Activated CD4-positive, alpha-beta T cell treated with anti-CD3 and anti-CD28 coated beads, Interleukin-2, amount 50 U/mL, for 24 hours (primary cell): ENCODE measurements around the gene SYNE1.
"Not testable (repeated sequence)": the region's sequence is repeated elsewhere in the genome, so short reads cannot be mapped to it uniquely, and the experiment has no call there.

Experiments
- DNase-seq, 2 donors: peaks; one replicate each; pipeline ENCODE4 v3.0.0-alpha.2; 2020; ENCODE audit warnings: low read depth in 1 of 2, low spot score in 1 of 2

SYNE1 gene

DNA sequence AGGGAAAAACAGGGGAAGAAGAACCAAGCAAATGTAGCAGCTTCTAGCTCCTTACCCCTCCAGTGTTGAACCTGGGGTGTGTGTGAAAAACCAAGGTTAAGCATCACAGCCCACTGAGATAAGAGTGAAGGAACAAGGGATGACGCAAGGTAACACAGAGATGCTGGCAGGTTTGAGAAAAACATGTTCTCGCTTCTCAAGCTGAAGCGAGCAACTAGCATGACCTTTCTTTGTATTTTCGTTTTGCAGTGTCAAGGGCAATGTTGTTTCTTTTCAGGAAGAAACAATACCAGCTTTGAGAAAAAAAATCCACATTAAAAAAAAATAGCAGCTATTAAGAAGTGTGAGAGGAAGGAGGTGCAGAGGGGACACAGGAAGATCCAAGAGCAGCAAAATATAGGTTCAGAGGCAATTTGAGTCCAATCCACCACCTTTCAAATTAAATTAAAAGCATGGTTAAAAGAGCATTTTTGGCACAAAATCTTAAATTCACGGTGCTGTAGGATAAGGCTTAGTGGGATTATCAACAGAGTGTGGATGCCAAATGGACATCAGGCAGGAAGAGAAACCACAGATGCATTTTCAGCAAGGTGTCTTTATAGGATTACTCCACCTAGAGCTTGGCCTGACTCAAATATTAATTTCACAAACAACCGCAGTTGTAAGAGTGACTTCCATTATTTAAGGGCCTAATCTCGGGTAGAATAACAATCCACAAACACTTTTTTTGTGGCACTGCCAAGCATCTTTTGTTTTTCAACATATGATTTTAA is 70.9 kb downstream of the SYNE1 start:
- DNase-seq: no peak

DNA sequence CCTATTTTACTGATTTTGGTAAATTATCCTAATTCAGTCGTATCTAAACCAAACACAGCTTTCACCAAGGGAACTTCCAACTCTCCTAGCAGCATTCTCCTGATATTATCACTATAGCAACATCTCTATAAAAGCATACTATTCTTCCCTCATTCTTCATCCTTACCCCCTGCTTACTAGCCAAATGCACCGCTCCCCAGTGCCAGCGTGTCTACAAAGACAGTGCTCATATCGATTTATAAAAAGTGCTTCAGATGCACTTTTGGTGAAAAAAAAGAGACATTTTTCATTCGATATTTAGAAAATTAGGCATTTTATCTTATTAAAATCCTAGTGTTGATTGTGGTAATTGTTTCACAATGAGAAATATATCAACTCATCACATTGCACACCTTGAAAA is 74.0 kb downstream of the SYNE1 start:
- no peak for DNase-seq

DNA sequence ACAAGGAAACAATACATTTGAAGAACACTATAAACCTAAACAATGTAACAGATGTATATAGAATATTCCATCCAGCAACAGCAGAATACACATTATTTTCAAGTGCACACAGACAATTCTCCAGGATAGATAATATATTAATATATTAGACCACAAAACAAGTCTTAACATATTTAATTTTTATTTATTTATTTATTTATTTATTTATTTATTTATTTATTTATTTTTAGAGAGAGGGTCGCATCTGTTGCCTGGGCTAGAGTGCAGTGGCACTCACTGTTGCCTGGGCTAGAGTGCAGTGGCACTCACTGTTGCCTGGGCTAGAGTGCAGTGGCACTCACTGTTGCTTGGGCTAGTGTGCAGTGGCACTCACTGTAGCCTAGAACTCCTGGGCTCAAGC is 78.4 kb downstream of the SYNE1 start:
- not testable (repeated sequence) for DNase-seq

DNA sequence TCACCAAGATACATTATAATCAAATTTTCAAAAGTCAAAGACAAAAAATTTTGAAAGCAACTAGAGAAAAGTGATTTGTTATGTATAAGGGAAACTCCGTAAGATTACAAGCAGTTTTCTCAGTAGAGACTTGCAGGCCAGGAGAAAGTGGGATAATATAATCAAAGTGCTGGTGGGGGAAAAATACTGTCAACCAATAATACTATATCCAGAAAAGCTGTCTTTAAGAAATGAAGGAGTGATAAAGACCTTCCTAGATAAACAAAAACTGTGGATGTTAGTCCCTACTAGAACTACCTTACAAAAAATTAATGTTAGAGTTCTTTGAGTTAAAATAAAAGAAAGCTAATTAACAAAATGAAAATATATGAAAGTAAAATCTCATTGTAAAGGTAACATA is 79.7 kb downstream of the SYNE1 start:
- DNase-seq: no peak

DNA sequence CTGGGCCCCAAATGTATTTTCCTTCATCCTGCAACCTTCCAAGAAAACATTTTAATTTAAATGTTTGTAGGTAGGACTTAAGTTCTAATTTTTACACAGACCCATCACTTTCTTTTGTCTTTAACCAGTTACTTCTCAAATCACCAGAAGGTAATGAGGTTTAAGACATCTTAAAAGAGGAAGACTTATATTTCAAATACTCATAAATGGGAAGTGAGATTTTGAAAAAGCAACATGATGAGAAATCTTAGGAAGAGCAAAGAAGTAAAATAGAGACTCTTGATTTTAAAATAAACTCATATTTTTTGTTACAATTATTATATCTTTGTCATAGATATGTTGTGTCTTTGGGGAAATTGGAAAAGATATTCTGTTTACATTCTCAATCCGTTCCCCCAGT is 82.3 kb downstream of the SYNE1 start:
- DNase-seq: no peak

DNA sequence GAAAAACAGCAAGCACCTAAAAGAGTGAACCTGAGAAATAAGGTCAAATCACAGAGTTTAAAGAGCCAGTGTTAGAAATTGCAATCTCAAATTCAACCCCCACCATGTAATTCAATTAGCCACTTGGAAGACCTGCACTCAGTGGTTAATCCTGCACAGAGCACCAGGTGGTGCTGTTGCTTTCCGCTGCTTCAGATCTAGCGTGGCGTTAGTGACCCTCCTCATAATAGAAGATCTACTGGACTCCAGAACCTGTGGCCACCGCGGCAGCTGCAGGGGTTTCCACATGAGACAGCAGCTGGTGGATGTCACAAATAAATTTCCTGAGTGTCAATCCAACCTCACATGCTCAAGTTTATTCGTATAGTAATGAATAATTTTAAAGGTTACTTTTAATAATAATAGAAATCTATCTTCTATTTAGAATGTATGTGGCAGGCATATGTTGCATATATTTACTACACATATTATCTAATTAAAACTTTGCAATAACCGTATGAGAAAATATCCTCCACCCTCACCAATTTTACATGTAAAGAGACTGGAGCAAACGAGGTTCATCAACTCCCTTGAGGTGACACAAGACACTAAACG is 84.4 kb downstream of the SYNE1 start:
- no peak for DNase-seq

DNA sequence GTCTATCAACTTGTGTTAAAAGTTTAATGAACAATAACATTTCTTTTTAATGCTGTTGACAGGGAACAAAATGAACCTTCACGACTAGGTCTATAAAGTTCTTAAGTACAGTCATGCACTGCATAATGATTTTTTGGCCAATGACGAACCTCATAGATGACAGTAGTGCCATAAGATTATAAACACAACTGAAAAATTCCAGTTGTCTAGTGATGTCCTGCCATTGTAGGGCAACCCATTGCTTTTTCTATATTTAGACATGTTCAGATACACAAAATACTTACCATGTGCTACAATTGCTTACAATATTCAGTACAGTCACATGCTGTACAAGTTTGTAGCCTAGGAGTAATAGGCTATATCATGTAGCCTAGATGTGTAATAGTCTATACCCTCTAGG is 93.6 kb downstream of the SYNE1 start:
- DNase-seq: no peak

DNA sequence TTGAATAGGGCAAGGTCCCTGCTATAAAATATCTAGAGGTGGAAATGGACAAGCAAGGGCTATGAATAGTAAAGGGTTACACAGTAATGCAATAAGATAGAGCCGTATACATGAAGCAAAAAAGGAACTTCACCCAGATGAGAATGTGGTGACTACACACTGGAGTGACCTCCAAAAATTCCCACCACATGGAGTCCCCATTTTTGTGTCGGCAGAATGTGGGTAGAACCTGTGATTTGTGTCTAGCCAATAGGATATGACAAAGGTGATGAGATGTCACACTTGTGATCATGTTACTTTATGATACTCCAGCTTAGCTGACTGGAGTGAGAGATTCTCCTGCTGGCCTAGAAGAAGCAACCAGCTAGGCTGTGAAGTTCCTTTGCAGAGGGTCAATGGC is 96.8 kb downstream of the SYNE1 start:
- DNase-seq: no peak

DNA sequence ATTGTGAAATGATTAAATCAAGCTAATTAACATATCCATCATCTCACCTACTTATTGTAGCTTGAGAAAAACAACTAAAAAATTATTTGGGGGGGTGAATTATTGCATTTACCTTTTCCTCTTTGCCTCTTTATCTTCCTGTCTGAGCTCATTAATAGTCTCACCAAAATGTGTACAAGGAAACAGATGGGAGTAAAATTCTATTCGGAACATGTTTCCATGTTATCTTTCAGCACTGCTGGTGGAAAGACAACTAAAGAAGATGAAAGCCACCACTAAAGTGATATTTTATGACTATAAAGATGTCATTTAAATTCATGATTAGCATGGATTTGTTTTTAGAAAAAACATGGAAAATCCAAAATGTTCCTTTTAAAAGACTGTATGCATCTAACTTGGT is 102.6 kb downstream of the SYNE1 start:
- DNase-seq: no peak

DNA sequence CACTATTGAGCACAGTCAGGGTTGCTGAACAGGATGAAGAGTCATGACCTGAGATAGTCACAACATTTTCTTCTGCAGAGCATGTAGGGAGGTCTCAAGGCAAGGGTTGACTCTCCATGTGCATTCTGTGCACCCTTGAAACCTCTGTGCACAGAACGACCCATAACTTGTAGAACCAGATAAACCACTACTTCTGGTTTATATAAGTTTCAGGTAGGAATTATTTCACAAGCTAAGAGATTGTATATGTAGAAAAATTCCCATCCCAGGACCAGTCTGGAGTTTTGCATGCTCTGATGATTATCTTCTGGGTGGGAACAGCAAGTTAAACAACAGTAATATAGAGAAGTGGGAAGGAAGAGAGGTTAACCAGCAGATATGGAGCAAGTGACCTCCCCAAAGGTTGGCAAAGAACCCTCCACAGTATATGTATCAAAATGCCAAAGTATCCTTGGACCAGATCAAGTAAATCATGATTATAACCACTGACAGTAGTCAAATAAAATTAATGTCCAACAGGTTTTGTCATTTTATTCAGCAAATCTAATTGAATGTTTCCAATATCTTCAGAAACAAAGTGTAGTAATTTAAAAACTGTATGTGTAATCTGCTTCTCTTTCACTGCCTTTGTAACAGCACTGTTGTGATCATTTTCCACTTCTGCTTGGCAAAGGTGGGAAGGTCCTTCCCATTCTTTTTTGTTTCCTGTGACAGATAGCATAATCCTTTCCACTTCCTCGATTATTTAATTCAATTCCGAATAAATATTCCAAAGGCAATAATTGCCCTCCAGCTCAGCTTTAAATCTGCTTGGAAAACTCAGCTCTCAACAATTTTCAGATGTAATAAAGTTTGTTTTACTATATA is 104.4 kb downstream of the SYNE1 start:
- DNase-seq: no peak

DNA sequence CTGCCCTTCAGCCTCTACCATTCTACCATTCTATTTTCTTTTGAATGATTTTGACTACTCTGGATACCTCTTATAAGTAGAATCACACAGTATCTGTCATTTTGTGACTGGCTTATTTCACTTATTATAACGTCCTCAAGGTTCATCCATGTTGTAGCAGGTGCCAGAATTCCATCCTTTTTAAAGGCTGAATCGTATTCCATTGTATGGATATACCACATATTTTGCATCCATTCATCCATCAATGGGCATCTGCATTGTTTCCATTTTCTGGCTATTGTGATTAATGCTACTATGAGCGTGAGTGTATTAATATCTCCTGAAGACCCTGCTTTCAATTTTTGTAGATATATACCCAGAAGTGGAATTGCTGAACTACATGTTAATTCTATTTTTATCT is 105.5 kb downstream of the SYNE1 start:
- DNase-seq: no peak

DNA sequence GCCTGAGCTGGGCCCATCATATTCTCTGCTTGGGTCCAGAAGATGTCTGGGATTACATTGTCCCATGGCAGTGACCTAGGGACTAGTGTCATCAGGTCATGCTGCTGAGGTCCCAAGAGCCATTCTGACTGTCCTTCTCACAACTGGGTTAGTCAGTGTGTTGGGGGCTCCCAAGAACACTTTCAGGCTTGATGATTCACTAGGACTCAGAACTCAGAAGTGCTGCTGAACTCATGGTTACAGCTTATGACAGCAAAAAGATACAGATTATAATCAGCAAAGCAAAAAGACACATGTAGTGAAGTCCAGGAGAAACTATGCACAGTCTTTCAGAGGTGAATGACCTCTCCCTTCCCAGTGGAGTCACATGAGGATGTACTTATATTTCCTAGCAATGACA is 107.8 kb downstream of the SYNE1 start:
- DNase-seq: no peak

DNA sequence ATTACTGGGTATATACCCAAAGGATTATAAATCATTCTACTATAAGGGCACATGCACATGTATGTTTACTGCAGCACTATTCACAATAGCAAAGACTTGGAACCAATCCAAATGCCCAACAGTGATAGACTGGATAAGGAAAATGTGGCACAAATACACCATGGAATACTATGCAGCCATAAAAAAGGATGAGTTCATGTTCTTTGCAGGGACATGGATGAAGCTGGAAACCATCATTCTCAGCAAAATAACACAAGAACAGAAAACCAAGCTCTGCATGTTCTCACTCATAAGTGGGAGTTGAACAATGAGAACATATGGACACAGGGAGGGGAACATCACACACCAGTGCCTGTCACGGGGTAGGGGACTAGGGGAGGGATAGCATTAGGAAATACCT is 123.0 kb downstream of the SYNE1 start:
- not testable (repeated sequence) for DNase-seq

DNA sequence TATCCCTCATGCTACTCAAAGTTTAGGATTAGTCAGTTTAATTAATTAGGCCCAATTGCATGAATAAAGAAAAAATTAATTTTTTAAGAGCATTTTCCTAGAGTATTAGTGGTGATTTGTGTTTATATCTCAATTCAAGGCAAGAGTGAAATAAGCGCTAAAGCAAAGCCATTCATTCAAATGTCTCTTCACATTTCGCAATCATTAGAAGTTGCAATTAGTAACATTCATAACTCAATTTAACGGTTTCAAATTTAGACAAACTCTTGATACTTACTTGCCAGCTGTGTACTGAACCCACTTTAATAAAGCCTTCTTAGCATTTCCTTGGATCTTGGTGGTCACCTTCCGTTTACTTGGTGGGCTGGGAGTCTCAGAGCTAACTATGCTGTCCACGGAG is 127.2 kb downstream of the SYNE1 start:
- DNase-seq: no peak

DNA sequence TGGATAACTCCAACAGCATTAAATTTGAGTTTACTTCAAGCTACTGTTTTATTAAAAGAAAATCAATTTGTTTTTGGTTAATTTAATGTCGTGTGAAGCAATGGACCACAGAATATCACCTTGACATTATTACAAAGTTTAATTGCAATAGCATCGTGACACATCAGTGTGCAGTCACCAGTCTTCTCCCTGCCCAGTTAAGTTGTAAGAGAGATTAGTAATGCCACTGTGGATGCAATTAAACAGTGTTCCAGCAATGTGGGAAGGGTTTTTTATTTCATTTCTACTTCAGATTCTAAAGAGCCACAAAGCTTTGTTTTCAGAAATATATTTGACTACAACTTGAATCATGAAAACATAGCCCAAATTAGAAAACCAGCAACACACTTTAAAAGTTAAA is 128.7 kb downstream of the SYNE1 start:
- no peak for DNase-seq

DNA sequence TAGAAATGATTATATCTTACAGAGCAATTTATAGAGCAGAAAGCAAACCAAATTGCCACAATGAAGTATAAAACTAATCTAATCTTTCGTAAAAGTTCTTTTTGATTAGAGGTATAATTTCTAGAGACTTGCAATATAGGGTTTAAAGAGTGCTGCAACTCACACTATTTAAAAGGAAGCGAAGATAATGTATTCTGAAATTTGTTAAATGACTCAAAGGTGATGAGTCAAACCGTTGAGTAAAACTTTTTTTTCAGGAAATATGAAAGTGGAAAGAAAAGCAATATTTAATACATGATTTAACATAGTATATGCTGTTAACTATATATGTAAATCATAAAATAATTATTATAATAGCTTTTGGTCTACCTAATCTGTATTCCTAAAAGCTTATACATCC is 133.6 kb downstream of the SYNE1 start:
- no peak for DNase-seq

DNA sequence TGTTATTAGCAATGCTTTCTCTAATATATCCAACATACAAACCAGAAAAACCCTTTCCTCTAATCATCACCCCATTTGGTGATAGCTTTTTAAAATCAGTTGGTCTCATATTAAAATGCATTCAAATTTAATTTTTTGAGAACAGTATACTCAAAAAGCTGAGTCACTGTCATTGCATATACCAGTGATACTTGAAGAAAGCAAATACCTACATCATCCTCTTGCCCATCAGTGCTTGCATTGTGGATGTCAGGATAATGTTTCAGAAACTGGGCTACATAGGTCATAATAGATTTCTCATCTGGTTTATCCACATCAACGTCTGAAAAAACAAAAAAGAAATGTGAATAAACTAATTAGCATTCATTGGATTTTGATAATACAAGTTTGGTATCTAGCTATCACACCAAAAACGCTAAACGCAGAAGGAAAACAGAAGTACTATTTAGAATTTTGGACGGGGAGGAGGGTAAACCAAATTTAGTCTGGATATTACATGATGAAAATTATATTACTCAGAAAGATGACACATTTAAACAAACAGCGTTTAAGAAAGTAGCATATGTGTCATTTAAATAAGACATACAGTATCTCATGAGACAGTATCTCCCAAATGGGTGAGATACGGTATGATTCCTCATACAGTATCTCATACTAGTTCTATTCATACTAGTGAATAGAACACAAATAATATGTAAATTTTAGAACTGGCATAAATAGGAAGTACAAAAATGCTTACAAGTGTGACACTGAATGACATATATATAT is 134.6 kb downstream of the SYNE1 start:
- no peak for DNase-seq

DNA sequence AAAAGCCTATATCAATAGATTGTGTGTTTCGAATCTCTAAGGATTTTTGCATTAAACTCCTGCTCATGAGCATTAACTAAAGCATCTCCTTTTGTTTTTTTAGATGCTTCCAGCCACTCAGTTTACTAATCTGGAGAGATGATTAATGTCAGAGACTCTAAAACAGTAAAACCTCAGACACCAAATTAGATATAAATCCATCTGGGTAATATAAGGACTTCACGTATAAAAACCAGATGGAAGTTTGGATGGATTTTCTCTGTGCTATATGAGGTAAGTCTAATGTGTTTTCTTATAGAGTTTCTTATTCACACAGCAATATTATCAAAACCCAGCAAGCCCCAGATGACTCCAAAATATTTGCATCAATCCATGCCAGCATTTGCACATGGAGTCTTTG is 137.2 kb downstream of the SYNE1 start:
- no peak for DNase-seq

DNA sequence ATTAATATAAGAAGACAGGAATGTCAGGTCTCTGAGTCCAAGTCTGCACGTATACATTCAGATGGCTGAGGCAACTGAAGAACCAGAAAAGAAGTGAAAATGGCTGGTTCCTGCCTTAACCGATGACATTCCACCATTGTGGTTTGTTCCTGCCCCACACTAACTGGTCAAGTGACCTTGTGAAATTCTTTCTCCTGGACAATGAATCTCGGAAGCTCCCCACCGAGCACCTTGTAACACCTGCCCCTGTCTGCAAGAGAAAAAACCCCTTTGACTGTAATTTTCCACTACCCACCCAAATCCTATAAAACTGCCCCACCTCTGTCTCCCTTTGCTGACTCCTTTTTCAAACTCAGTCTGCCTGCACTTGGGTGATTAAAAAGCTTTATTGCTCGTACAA is 140.4 kb downstream of the SYNE1 start:
- DNase-seq: no peak

DNA sequence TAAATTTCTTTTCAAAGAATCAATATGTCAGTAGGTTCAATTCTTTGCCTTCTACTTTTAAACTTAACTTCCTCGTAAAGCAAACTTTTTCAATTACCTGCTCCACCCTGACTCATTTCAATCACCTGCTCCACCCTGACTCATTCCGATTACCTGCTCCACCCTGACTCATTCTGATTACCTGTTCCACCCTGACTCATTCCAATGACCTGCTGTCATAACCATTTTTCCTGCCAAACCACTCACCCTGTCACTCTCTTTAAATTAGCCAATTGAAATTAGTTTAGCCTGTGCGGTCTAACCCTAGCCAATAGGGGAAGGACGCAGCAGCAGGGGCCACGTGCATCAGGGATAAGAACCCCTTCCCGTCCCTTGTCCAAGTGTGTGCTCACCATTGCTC is 141.7 kb downstream of the SYNE1 start:
- DNase-seq: not testable (repeated sequence)

DNA sequence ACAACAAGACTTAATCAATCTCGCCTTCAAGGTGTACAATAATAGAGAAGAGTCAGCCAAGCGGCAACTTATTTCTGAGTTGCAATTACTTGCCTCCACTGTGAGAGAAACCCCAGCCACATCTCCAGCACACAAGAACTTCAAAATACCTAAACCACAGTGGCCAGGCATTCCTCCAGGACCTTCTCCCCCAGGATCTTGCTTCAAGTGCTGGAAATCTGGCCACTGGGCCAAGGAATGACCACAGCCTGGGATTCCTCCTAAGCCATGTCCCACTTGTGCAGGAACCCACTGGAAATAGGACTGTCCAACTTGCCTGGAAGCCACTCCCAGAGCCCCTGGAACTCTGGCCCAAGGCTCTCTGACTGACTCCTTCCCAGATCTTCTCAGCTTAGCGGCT is 144.9 kb downstream of the SYNE1 start:
- not testable (repeated sequence) for DNase-seq
